Heart left ventricle (tissue), 16 donors: ENCODE data around the gene CHN2. TPM values are rescaled to one million over a fixed set of nuclear protein-coding genes. Genes with fewer than 3 reads are reported as not detected.

ENCODE experiments used
- ATAC-seq, 4 donors: fragments of 200-7000 bp; cut with Tn5 transposase; one replicate each; pipeline ENCODE4 v1.9.1; 2020 to 2022; ENCODE audit warnings: moderate library complexity in 4 of 4, mild to moderate bottlenecking in 3 of 4, moderate number of reproducible peaks in 1 of 4
- DNase-seq, 5 donors: peaks; one replicate each; pipeline ENCODE4 v3.0.0-alpha.2; 2020
- H3K27ac ChIP-seq, 12 donors: fragments of 200-600 bp; sonication (generic) in 4 of 12; one replicate each; pipeline versions ENCODE4 v1.5.0 to v1.8.0; 2016 to 2022; ENCODE audit warnings: mild to moderate bottlenecking in 2 of 12
- H3K27me3 ChIP-seq, 9 donors: fragments of 200-600 bp; sonication (generic) in 2 of 9; one replicate each; pipeline versions ENCODE4 v1.5.1 to v1.8.0; 2016 to 2022; ENCODE audit warnings: mild to moderate bottlenecking in 3 of 9
- H3K36me3 ChIP-seq, 9 donors: fragments of 200-600 bp; sonication (generic) in 2 of 9; one replicate each; pipeline versions ENCODE4 v1.5.0 to v1.8.0; 2018 to 2022; ENCODE audit warnings: mild to moderate bottlenecking in 2 of 9
- H3K4me1 ChIP-seq, 12 donors: fragments of 200-600 bp; sonication (generic) in 4 of 12; one replicate each; pipeline versions ENCODE4 v1.5.0 to v1.8.0; 2016 to 2022; ENCODE audit warnings: mild to moderate bottlenecking in 3 of 12
- H3K4me3 ChIP-seq, 12 donors: fragments of 200-600 bp; sonication (generic) in 4 of 12; one replicate each; pipeline versions ENCODE4 v1.5.0 to v1.8.0; 2017 to 2022; ENCODE audit warnings: mild to moderate bottlenecking in 9 of 12, moderate library complexity in 4 of 12
- H3K9me3 ChIP-seq, 12 donors: fragments of 200-600 bp; sonication (generic) in 4 of 12; one replicate each; pipeline versions ENCODE4 v1.5.0 to v1.8.0; 2016 to 2022; ENCODE audit warnings: mild to moderate bottlenecking in 1 of 12
- CTCF ChIP-seq, 12 donors: fragments of 200-600 bp; sonication (generic) in 4 of 12; IDR thresholded peaks; one replicate each; pipeline versions ENCODE4 v1.5.0 to v1.8.0; 2018 to 2022; ENCODE audit warnings: antibody characterized with exemption in 12 of 12, mild to moderate bottlenecking in 5 of 12
- POLR2A ChIP-seq, 2 donors: fragments of 450-650 bp; IDR thresholded peaks; one replicate each; pipeline ENCODE4 v1.6.1; 2017; ENCODE audit warnings: antibody characterized with exemption in 2 of 2, mild to moderate bottlenecking in 2 of 2, moderate library complexity in 2 of 2
- WGBS, 4 donors: extraction: QIAGEN DNeasy Blood & Tissue Kit in 2 of 4; methylation state at CpG; one replicate each; pipeline versions ENCODE4 v1.1.5 to v1.1.7; 2013 to 2018; 5-methylcytosine and 5-hydroxymethylcytosine counted together
- intact Hi-C, 10 donors: fragments of 100-400 bp; cut with DNase I; formaldehyde crosslinking; loops; one replicate each; pipeline versions ENCODE4 v1.11.1 to v1.14.2; 2022
- polyA plus RNA-seq, 2 donors: library from polyadenylated mRNA; stranded (reverse); fragments of 200-250 nt; gene quantifications; one replicate each; pipeline ENCODE4 v1.2.3, GENCODE V29; 2013
- total RNA-seq, 9 donors: library from RNA; depleted of rRNA in 2 of 9; stranded (reverse); fragments of >200 nt in 2 of 9; fragmentation: NEBNext Ultra II Directional in 3 of 9; extraction: Animal tissue kit (Norgen Biotek cat#: 25700) in 3 of 9; gene quantifications; one replicate each; pipeline versions ENCODE4 v1.1.0 to v1.2.4, GENCODE V29; 2016 to 2023
- donor health status: ischemic (EF 13 %, LVEDD 7.1; RV severe dilation, severe dysfunction).
- donor health status: healthy with polysubstance abuse.
- donor health status: DM: no; HTN: yes; CAD: no.
- donor health status: DM: no; HTN: no; CAD: no.
- donor health status: ischemic (EF 25% LVEDD 6.9; RV normal size, moderate dysfunction).
- donor health status: ischemic (EF 25% LVEDD 5.7; RV mildly dilated, moderate dysfunction).
- donor health status: healthy.
- donor health status: DM: yes; HTN: yes; CAD: no.
- donor health status: ischemic (EF 35%, LVEDD 5.7; RV mildly dilated, moderate dysfunction).
- donor health status: nonischemic (EF 11% LVEDD 7.7; RV severe dilation, severe dysfunction).
- donor health status: DM: yes; HTN: yes; CAD: no.
- donor health status: PGD.
- donor health status: ischemic (EF 29% LVEDD 5.4; RV normal size, mild dysfunction).
- donor health status: nonischemic (EF 23%, LVEDD 6.1; RV moderate dilation, normal function).

CHN2 gene
- total and polyA plus RNA-seq, 11 donors, result 11.2 to 54.4 (median 33.6) TPM

GRCh38 chr7:29214816-29215215, 20.2 kb downstream of the CHN2 start:
- H3K36me3 ChIP-seq, result no peaks in the 10 kb centered on the region
- intact Hi-C loops, result no loop called here
- H3K27me3 ChIP-seq, result no peaks in the 10 kb centered on the region
- 19 to 30% (median 21%) methylated on average over 3 of the region's 3 CpGs for WGBS, 4 donors
- H3K4me1 ChIP-seq, result peaks cover 0 to 38% (median 8%) of the 10 kb centered on the region in 12 donors
- no peak for TF ChIP-seq POLR2A (IDR thresholded peaks at IDR 0.05)
- no peak for TF ChIP-seq CTCF (IDR thresholded peaks at IDR 0.05)
- peak in 2 of 5 donors; percentile 28 to 34 for DNase-seq
- no peaks in the 10 kb centered on the region for H3K9me3 ChIP-seq
- no peak overlapping the region for H3K4me3 ChIP-seq
- H3K27ac ChIP-seq, result peak overlapping the region in 1 of 12 donors; percentile 37
- peak; percentile 60 to 85 (median 72) for ATAC-seq

- Histone ChIP-seq H3K27me3 (no peaks in the 10 kb centered on the region), H3K4me1 (peaks cover 0 to 38% (median 8%) of the 10 kb centered on the region in 12 donors), H3K4me3 (no peak overlapping the region), H3K9me3 (peaks cover 0 to 7% (median 0%) of the 10 kb centered on the region in 12 donors), H3K36me3 (no peaks in the 10 kb centered on the region), H3K27ac (no peak overlapping the region)
- no peak for ATAC-seq
- DNase-seq, result no peak
- TF ChIP-seq CTCF (IDR thresholded peaks at IDR 0.05), result no peak
- TF ChIP-seq POLR2A (IDR thresholded peaks at IDR 0.05), result no peak
- 69 to 78% (median 75%) methylated on average over 1 of the region's 1 CpG for WGBS, 4 donors
- intact Hi-C loops, result no loop called here
These were observed 21.6 kb downstream of the CHN2 start for GRCh38 chr7:29216128-29216527.

GRCh38 chr7:29217113-29217512, 22.5 kb downstream of the CHN2 start:
- Histone ChIP-seq H3K27me3 (no peaks in the 10 kb centered on the region), H3K27ac (no peak overlapping the region), H3K4me3 (no peak overlapping the region), H3K4me1 (peaks cover 0 to 38% (median 8%) of the 10 kb centered on the region in 12 donors), H3K9me3 (peaks cover 0 to 14% (median 2%) of the 10 kb centered on the region in 12 donors), H3K36me3 (no peaks in the 10 kb centered on the region)
- TF ChIP-seq POLR2A (IDR thresholded peaks at IDR 0.05) (no peak), CTCF (IDR thresholded peaks at IDR 0.05) (no peak)
- WGBS, 4 donors, result 48 to 58% (median 54%) methylated on average over 2 of the region's 2 CpGs
- intact Hi-C loops, result no loop called here
- ATAC-seq (no peak), DNase-seq (no peak)

GRCh38 chr7:29224726-29225125, 30.2 kb downstream of the CHN2 start:
- WGBS, 4 donors, result 73 to 81% (median 76%) methylated on average over 1 of the region's 1 CpG
- H3K27ac ChIP-seq, result no peak overlapping the region
- ATAC-seq (no peak), DNase-seq (no peak)
- H3K4me1 ChIP-seq, result peaks cover 0 to 15% (median 0%) of the 10 kb centered on the region in 12 donors
- no peaks in the 10 kb centered on the region for H3K36me3 ChIP-seq
- TF ChIP-seq CTCF (IDR thresholded peaks at IDR 0.05) (no peak), POLR2A (IDR thresholded peaks at IDR 0.05) (no peak)
- no peaks in the 10 kb centered on the region for H3K27me3 ChIP-seq
- no peak overlapping the region for H3K4me3 ChIP-seq
- intact Hi-C loops, result no loop called here
- H3K9me3 ChIP-seq, result peaks cover 0 to 14% (median 2%) of the 10 kb centered on the region in 12 donors
